ENCODE data around the gene NKD2. TPM values are rescaled to one million over a fixed set of nuclear protein-coding genes. Genes with fewer than 3 reads are reported as not detected.

NKD2 gene
- total and polyA plus RNA-seq, 2 experiments from 2014 or later = 9.0 to 11.9 TPM

GRCh38 chr5:1068895-1069719, 60.5 kb downstream of the NKD2 start:
- 0 out of 2 replicates have a peak, but pooled peaks cover 2% of the 10 kb centered on the region for H4K20me1 ChIP-seq (replicated peaks; ENCODE audit: insufficient read depth)
- H3K27ac Mint-ChIP-seq = no peak overlapping the region

More at GRCh38 chr5:1068895-1069719, 60.5 kb downstream of the NKD2 start:
- no peak overlapping the region for H3K27ac ChIP-seq (ENCODE audit: low read depth)
- no peaks in the 10 kb centered on the region for H3K27me3 ChIP-seq (ENCODE audit: insufficient read depth)
- H3K79me2 ChIP-seq (replicated peaks; ENCODE audit: insufficient read depth) = 0 out of 2 replicates have a peak, but pooled peaks cover 3% of the 10 kb centered on the region
- H3F3A ChIP-seq (replicated peaks; ENCODE audit: low read depth) = no peaks in the 10 kb centered on the region
- Mint-ChIP-seq H3K36me3 (ENCODE audit: low read depth) (peaks cover 24% of the 10 kb centered on the region), H3K9me3 (no peaks in the 10 kb centered on the region), H3K4me1 (no peaks in the 10 kb centered on the region), H3K4me3 (no peak overlapping the region), H3K27me3 (ENCODE audit: insufficient read depth, low read depth, poor library complexity) (peaks cover 5% of the 10 kb centered on the region)
- no peaks in the 10 kb centered on the region for H3K4me1 ChIP-seq (ENCODE audit: insufficient read depth)
- no peak overlapping the region for H3K4me3 ChIP-seq
- H3K9me2 ChIP-seq (ENCODE audit: insufficient read depth) = no peaks in the 10 kb centered on the region
- TF ChIP-seq REST (IDR thresholded peaks at IDR 0.05; ENCODE audit: unreplicated experiment) = no peak
- no peak for TF ChIP-seq STAT1 (IDR thresholded peaks at IDR 0.05; ENCODE audit: unreplicated experiment)
- no peak for TF ChIP-seq ZNF114 (CRISPR knock-in tag; IDR thresholded peaks at IDR 0.05)
- no peak for TF ChIP-seq POLR2AphosphoS5 (IDR thresholded peaks at IDR 0.05; ENCODE audit: low read depth)
- no peak for TF ChIP-seq ZNF331 (CRISPR knock-in tag; IDR thresholded peaks at IDR 0.05; ENCODE audit: low read depth)
- no peak for TF ChIP-seq CTCF (conservative IDR thresholded peaks at IDR 0.05; ENCODE audit: low read depth in 2 of 2)
- TF ChIP-seq CREB1 (CRISPR knock-in tag; IDR thresholded peaks at IDR 0.05; ENCODE audit: low read depth) = no peak
- TF ChIP-seq EZH2 (IDR thresholded peaks at IDR 0.05; ENCODE audit: low read depth, unreplicated experiment) = no peak
- TF ChIP-seq JUNB (IDR thresholded peaks at IDR 0.05; ENCODE audit: unreplicated experiment) = no peak
- TF ChIP-seq, protein P1, sequence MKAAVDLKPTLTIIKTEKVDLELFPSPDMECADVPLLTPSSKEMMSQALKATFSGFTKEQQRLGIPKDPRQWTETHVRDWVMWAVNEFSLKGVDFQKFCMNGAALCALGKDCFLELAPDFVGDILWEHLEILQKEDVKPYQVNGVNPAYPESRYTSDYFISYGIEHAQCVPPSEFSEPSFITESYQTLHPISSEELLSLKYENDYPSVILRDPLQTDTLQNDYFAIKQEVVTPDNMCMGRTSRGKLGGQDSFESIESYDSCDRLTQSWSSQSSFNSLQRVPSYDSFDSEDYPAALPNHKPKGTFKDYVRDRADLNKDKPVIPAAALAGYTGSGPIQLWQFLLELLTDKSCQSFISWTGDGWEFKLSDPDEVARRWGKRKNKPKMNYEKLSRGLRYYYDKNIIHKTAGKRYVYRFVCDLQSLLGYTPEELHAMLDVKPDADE (IDR thresholded peaks at IDR 0.05) = no peak
- TF ChIP-seq ZNF462 (CRISPR knock-in tag; IDR thresholded peaks at IDR 0.05) = no peak
- TF ChIP-seq EZH2phosphoT487 (IDR thresholded peaks at IDR 0.05; ENCODE audit: unreplicated experiment) = no peak
- no peak for TF ChIP-seq NANOG (IDR thresholded peaks at IDR 0.05; ENCODE audit: borderline replicate concordance)
- H3K36me3 ChIP-seq (ENCODE audit: insufficient read depth) = no peaks in the 10 kb centered on the region
- H2AFZ ChIP-seq = no peak overlapping the region
- no peak for ATAC-seq
- no peak overlapping the region for H3K4me2 ChIP-seq
- DNase-seq (ENCODE audit: low spot score) = no peak

All from GM23338 (cell line).